MCF 10A (cell line): ENCODE results near the gene ZEB1. TPM values are rescaled to one million over a fixed set of nuclear protein-coding genes. Genes with fewer than 3 reads are reported as not detected.

Source experiments
- BruUV-seq: library from RNA; stranded (reverse); fragments of 400-500 nt; replicated peaks from 2 replicates; lab custom pipeline; 2021; lab: Mats Ljungman, UMichigan
- CTCF ChIA-PET: fragments of 300-600 bp; sonication (Branson Sonifier 250); formaldehyde crosslinking; extraction: SDS; loops from one replicate; lab custom pipeline; 2021; ENCODE audit warnings: antibody characterized with exemption, inconsistent platforms; lab: Yijun Ruan, JAX
- POLR2A ChIA-PET: fragments of 300-600, 350-650 bp; sonication (Branson Sonifier 250); formaldehyde crosslinking; extraction: SDS; loops from one replicate; lab custom pipeline; 2020; ENCODE audit warnings: antibody characterized with exemption, inconsistent platforms; lab: Yijun Ruan, JAX
- DNase-seq: peaks from one replicate; pipeline ENCODE4 v3.0.0-alpha.2; 2018; ENCODE audit not compliant: unreplicated experiment
- H3K27ac Mint-ChIP-seq: one replicate; pipeline ENCODE4 v1.8.0; 2022; ENCODE audit warnings: mild to moderate bottlenecking, low read depth, mixed read lengths; ENCODE audit not compliant: unreplicated experiment
- H3K27me3 Mint-ChIP-seq: one replicate; pipeline ENCODE4 v1.8.0; 2022; ENCODE audit warnings: mixed read lengths; ENCODE audit not compliant: insufficient read depth, unreplicated experiment
- H3K36me3 Mint-ChIP-seq: one replicate; pipeline ENCODE4 v1.8.0; 2022; ENCODE audit warnings: mild to moderate bottlenecking, moderate library complexity, mixed read lengths; ENCODE audit not compliant: insufficient read depth, unreplicated experiment
- H3K4me1 Mint-ChIP-seq: one replicate; pipeline ENCODE4 v1.8.0; 2022; ENCODE audit warnings: mixed read lengths; ENCODE audit not compliant: insufficient read depth, unreplicated experiment
- H3K4me3 Mint-ChIP-seq: one replicate; pipeline ENCODE4 v1.8.0; 2022; ENCODE audit warnings: mild to moderate bottlenecking, moderate library complexity, mixed read lengths; ENCODE audit not compliant: unreplicated experiment
- H3K9me3 Mint-ChIP-seq: one replicate; pipeline ENCODE4 v1.8.0; 2022; ENCODE audit warnings: mixed read lengths; ENCODE audit not compliant: unreplicated experiment
- intact Hi-C: fragments of 100-400 bp; cut with micrococcal nuclease; formaldehyde crosslinking; loops from 2 replicates; pipeline ENCODE4 v1.14.1; 2022
- total RNA-seq: library from RNA; stranded (reverse); gene quantifications from 2 replicates; pipeline ENCODE4 v1.2.3, GENCODE V29; 2022
- TF ChIP-seq, protein P1 (sequence below): fragments of 200-600 bp; IDR thresholded peaks from one replicate; pipeline ENCODE4 v1.8.0; 2022; ENCODE audit warnings: antibody characterized with exemption, mild to moderate bottlenecking; ENCODE audit not compliant: unreplicated experiment

The ZEB1 gene
- total RNA-seq, 1 experiment from 2014 or later: 15.1 TPM

DNA sequence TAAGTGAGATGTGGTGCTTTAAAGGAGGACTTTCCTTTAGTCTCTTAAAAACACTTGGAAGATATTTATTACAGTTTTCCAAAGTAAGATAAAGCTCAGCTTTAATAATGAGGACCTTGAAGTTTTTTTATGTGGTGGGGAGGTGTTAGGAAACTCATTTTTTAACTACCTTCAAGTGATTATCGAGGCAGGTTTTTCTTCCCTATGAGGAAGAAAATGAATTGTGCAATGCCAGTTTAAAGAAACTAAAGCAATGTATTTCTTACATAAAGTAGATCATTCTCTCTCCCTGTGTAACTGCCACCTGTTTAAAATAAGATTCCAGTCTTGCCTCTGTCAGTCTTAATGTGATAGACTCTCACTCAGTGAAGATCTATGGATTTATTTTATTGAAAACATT lies 27.9 kb downstream of the ZEB1 start:
- intact Hi-C loops: no loop called here
- Mint-ChIP-seq H3K36me3 (no peaks in the 10 kb centered on the region), H3K4me1 (peaks cover 11% of the 10 kb centered on the region), H3K27ac (no peak overlapping the region), H3K4me3 (no peak overlapping the region), H3K9me3 (no peaks in the 10 kb centered on the region), H3K27me3 (no peaks in the 10 kb centered on the region)
- ChIA-PET POLR2A (interaction anchor here (0.7 to 1.6 kb wide), 3 partner anchors 12 to 37 kb away, joined by 3 to 4 read pairs (median 3); no protein-coding TSS in a partner anchor), CTCF (no interaction called here)
- no peak for DNase-seq
- TF ChIP-seq, protein P1, sequence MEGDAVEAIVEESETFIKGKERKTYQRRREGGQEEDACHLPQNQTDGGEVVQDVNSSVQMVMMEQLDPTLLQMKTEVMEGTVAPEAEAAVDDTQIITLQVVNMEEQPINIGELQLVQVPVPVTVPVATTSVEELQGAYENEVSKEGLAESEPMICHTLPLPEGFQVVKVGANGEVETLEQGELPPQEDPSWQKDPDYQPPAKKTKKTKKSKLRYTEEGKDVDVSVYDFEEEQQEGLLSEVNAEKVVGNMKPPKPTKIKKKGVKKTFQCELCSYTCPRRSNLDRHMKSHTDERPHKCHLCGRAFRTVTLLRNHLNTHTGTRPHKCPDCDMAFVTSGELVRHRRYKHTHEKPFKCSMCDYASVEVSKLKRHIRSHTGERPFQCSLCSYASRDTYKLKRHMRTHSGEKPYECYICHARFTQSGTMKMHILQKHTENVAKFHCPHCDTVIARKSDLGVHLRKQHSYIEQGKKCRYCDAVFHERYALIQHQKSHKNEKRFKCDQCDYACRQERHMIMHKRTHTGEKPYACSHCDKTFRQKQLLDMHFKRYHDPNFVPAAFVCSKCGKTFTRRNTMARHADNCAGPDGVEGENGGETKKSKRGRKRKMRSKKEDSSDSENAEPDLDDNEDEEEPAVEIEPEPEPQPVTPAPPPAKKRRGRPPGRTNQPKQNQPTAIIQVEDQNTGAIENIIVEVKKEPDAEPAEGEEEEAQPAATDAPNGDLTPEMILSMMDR: no peak
- no TSS peak for BruUV-seq

DNA sequence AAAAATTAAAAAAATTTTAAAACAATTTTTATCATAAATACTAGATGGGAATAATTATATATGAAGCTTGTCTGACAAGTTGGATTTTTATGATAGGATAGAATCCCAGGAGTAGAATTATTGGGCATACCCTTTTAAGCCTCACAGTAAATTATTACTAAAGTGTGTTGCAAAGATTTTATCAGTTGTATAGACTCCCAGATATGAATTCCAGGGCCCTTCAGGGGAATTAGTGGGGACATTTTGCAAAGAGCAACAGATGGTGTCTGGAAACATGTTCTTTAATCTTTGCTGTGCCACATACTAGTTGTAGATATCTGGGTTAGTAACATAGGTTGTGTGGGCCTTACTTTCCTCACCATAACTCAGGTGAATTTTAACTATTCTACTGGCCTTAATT lies 28.7 kb downstream of the ZEB1 start:
- TF ChIP-seq, protein P1: no peak
- Mint-ChIP-seq H3K36me3 (no peaks in the 10 kb centered on the region), H3K27me3 (no peaks in the 10 kb centered on the region), H3K9me3 (no peaks in the 10 kb centered on the region), H3K4me3 (no peak overlapping the region), H3K4me1 (peaks cover 10% of the 10 kb centered on the region), H3K27ac (no peak overlapping the region)
- CTCF ChIA-PET: interaction anchor here (0.7 kb wide), 1 partner anchor 75 kb away, joined by 3 read pairs; no protein-coding TSS in a partner anchor
- BruUV-seq: no TSS peak
- POLR2A ChIA-PET: interaction anchor here (0.6 to 1.3 kb wide), 2 partner anchors 11 to 229 kb away, joined by 3 read pairs; no protein-coding TSS in a partner anchor
- DNase-seq: no peak
- intact Hi-C loops: no loop called here

DNA sequence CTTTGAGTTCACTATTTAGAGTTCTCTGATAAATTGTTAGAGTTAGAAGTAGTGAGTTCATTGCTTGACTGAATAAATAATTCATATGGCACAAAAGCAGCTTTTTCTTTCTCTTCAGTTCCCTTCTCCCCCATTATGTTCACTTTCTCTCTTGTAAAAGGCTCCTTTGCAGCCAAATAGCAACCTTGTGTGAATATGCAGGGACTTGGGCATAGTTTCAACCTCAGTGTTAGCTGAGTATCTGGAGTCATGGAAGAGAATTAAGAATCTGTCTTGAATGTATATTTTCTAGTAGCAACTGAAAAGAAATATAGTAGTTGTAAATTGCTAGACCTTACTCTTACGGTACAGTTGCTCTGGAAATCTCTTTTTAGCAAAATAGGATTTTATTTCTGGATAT lies 31.9 kb downstream of the ZEB1 start:
- BruUV-seq: no TSS peak
- H3K4me3 Mint-ChIP-seq: no peak overlapping the region
- intact Hi-C loops: no loop called here
- ChIA-PET POLR2A (no interaction called here), CTCF (interaction anchor here (2.0 kb wide), 1 partner anchor 599 kb away, joined by 4 read pairs; no protein-coding TSS in a partner anchor)
- H3K27me3 Mint-ChIP-seq: no peaks in the 10 kb centered on the region
- H3K9me3 Mint-ChIP-seq: no peaks in the 10 kb centered on the region
- no peak overlapping the region for H3K27ac Mint-ChIP-seq
- H3K36me3 Mint-ChIP-seq: no peaks in the 10 kb centered on the region
- no peak for DNase-seq
- TF ChIP-seq, protein P1: no peak
- peaks cover 21% of the 10 kb centered on the region for H3K4me1 Mint-ChIP-seq

DNA sequence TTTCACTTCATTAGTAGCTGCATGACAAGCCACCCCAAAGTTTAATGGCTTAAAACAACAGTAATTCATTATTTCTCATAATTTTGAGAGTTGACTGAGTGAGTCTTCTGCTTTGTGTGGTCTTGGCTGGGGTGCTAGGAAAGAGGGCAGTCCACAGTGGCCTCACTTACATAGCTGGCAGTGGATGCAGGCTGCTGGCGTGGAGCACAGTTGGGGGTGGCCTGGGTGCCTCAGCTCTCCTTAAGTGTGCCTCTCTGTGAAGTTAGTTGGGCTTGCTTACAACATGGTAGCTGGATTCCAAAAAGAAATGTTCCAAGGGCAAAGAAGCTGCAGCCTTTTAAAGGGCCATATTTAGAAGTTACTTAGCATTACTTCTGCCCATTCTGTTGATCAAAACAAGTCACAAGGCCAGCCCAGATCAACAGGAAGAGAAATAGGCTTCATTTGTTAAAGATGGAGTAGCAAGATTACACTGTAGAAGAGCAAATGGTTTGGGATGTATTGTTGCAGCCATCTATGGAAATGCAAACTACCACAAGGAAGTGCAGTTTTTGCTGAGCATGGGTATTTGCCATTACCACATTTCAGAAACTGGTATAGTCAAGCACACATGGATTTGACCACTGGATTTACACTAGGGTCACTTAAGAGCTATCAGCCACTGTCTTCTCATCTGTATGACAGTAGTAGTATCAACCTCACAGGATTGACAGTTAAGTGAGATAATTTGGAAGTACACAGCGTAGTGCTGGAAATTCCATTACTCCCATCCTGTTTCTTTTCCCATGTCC lies 33.6 kb downstream of the ZEB1 start:
- Mint-ChIP-seq H3K4me1 (peaks cover 21% of the 10 kb centered on the region), H3K27ac (no peak overlapping the region), H3K27me3 (no peaks in the 10 kb centered on the region), H3K4me3 (no peak overlapping the region), H3K9me3 (no peaks in the 10 kb centered on the region), H3K36me3 (no peaks in the 10 kb centered on the region)
- ChIA-PET POLR2A (interaction anchor here (1.0 to 1.5 kb wide), 2 partner anchors 29 to 321 kb away, joined by 3 read pairs; partner anchors contain the start of gene ZNF438), CTCF (interaction anchor here (0.9 to 2.0 kb wide), 3 partner anchors 13 to 601 kb away, joined by 3 to 4 read pairs (median 3); no protein-coding TSS in a partner anchor)
- TF ChIP-seq, protein P1: no peak
- DNase-seq: no peak
- BruUV-seq: no TSS peak
- intact Hi-C loops: no loop called here
